ENCODE results near the gene LRRC72. TPM values are rescaled to one million over a fixed set of nuclear protein-coding genes. Genes with fewer than 3 reads are reported as not detected.
A peak's percentile ranks its signal among the peaks of the same experiment; 100 is the strongest.
"Not testable (repeated sequence)": the region's sequence is repeated elsewhere in the genome, so short reads cannot be mapped to it uniquely, and the experiment has no call there.

Gene LRRC72
- total RNA-seq, 1 donor from 2014 or later, result not detected

DNA sequence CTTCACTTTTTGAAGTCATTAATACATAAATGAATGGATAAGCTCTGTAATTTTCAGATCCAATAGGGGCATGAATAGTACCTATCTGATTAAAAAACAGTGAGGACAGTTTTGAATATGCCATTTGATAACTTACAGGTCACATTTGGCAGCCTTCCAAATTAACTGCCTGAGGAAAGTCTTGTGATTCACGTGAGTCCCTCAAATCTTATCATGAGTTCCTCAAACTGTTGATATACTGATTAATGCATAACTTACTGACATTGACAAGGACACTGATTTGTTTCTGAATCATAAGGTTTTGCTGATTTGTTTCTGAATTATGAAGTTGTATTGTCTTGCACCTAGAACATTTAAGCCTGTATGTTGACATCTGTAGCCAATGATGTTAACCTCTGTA is 63.8 kb downstream of the LRRC72 start:
- Histone ChIP-seq H3K27me3 (ENCODE audit: control insufficient read depth, insufficient read depth, low read length) (no peaks in the 10 kb centered on the region), H3K36me3 (ENCODE audit: control insufficient read depth, insufficient read depth, low read length) (no peaks in the 10 kb centered on the region), H3K4me3 (ENCODE audit: low read depth, low read length) (no peak overlapping the region)
- DNase-seq (ENCODE audit: low read depth) (peak; percentile 12), FAIRE-seq (no peak)
- no peak for TF ChIP-seq CTCF (IDR thresholded peaks at IDR 0.05; ENCODE audit: insufficient read depth, low read length, severe bottlenecking)

- no peak for TF ChIP-seq CTCF (IDR thresholded peaks at IDR 0.05; ENCODE audit: insufficient read depth, low read length, severe bottlenecking)
- Histone ChIP-seq H3K4me3 (ENCODE audit: low read depth, low read length) (no peak overlapping the region), H3K27me3 (ENCODE audit: control insufficient read depth, insufficient read depth, low read length) (no peaks in the 10 kb centered on the region), H3K36me3 (ENCODE audit: control insufficient read depth, insufficient read depth, low read length) (no peaks in the 10 kb centered on the region)
- FAIRE-seq (no peak), DNase-seq (ENCODE audit: low read depth) (no peak)
Observed at GRCh38 chr7:16592395-16592794, 65.8 kb downstream of the LRRC72 start.

DNA sequence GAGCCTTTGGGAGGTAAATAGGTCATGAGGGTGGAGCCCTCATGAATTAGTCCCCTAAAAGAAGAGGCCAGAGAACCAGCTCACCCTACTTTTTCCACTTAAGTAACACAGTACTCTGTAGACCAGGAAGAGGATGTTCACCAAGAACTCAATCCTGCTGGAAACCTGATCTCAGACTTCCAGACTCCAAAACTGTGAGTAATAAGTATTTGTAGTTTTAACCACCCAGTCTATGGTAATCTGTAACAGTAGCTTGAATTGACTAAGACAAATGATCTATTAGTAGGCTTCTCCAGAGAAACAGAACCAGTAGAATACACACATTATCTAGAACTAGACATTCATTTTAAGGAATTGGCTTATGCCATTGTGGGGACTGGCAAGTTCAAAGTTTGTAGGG is 67.4 kb downstream of the LRRC72 start:
- no peaks in the 10 kb centered on the region for H3K36me3 ChIP-seq (ENCODE audit: control insufficient read depth, insufficient read depth, low read length)
- H3K27me3 ChIP-seq (ENCODE audit: control insufficient read depth, insufficient read depth, low read length), result no peaks in the 10 kb centered on the region
- TF ChIP-seq CTCF (IDR thresholded peaks at IDR 0.05; ENCODE audit: insufficient read depth, low read length, severe bottlenecking), result no peak
- no peak for FAIRE-seq
- no peak overlapping the region for H3K4me3 ChIP-seq (ENCODE audit: low read depth, low read length)
- peak; percentile 58 for DNase-seq (ENCODE audit: low read depth)

DNA sequence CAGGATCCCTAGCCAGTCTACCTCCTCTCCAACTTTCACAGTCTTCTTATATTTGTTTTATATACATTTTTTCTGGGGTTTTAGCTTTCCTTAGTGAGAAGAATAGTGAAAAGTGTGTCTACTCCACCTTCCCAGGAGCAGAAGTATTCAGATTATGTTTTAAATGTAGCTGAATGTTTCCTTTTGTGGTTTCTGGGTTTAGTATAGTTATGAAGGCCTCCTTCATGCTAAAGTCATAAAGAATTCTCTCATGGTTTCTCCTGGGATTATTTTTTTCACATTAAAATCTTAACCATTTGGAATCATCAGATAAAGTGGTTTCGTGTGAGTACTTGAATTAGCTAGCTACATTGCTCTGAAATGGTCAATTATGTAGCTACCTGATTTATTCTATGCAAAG is 68.1 kb downstream of the LRRC72 start:
- DNase-seq (ENCODE audit: low read depth) (no peak), FAIRE-seq (no peak)
- Histone ChIP-seq H3K4me3 (ENCODE audit: low read depth, low read length) (no peak overlapping the region), H3K27me3 (ENCODE audit: control insufficient read depth, insufficient read depth, low read length) (no peaks in the 10 kb centered on the region), H3K36me3 (ENCODE audit: control insufficient read depth, insufficient read depth, low read length) (no peaks in the 10 kb centered on the region)
- no peak for TF ChIP-seq CTCF (IDR thresholded peaks at IDR 0.05; ENCODE audit: insufficient read depth, low read length, severe bottlenecking)

- H3K4me3 ChIP-seq (ENCODE audit: low read depth, low read length); FAIRE-seq: not testable (repeated sequence)
Observed at GRCh38 chr7:16595596-16595995, 69.0 kb downstream of the LRRC72 start.

DNA sequence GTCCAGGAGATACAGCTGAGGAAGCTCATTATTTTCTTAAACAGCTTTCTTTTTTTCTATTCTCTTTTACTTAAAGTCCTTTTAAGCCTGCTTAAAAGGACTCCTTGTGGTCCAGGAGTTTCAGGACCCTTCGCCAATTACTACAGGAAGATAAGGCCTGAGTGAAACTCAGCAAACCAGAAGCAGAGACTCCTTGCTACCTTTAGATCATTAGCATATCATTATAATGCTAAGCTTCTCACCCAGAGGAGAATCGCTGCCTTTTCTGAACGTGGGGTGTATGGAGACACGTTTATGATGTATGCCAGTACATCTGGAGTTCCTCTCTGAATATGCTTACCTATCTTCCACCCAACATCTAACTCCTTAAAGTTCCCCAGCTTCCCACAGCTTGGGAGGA is 71.4 kb downstream of the LRRC72 start:
- no peak for TF ChIP-seq CTCF (IDR thresholded peaks at IDR 0.05; ENCODE audit: insufficient read depth, low read length, severe bottlenecking)
- Histone ChIP-seq H3K4me3 (ENCODE audit: low read depth, low read length) (no peak overlapping the region), H3K36me3 (ENCODE audit: control insufficient read depth, insufficient read depth, low read length) (no peaks in the 10 kb centered on the region), H3K27me3 (ENCODE audit: control insufficient read depth, insufficient read depth, low read length) (no peaks in the 10 kb centered on the region)
- FAIRE-seq, result no peak
- DNase-seq (ENCODE audit: low read depth), result no peak

More at GRCh38 chr7:16595596-16595995, 69.0 kb downstream of the LRRC72 start:
- not testable (repeated sequence) for H3K36me3 ChIP-seq (ENCODE audit: control insufficient read depth, insufficient read depth, low read length); H3K27me3 ChIP-seq (ENCODE audit: control insufficient read depth, insufficient read depth, low read length); DNase-seq (ENCODE audit: low read depth)
